Glomerular endothelial cell (primary cell): ENCODE measurements around the gene GRAPL. TPM values are rescaled to one million over a fixed set of nuclear protein-coding genes. Genes with fewer than 3 reads are reported as not detected.
"Not testable (repeated sequence)": the region's sequence is repeated elsewhere in the genome, so short reads cannot be mapped to it uniquely, and the experiment has no call there.

ENCODE experiments used
- DNase-seq: peaks from one replicate; pipeline ENCODE4 v3.0.0-alpha.2; 2011; ENCODE audit warnings: low read depth, low spot score; ENCODE audit errors: extremely low read depth
- total RNA-seq: library from RNA; depleted of rRNA; stranded (reverse); fragments of >200 nt; gene quantifications from 2 replicates; pipeline ENCODE4 v1.2.3, GENCODE V29; 2015

The GRAPL gene
- total RNA-seq, 1 donor from 2014 or later = 58.6 TPM

- not testable (repeated sequence) for DNase-seq
Observed at GRCh38 chr17:19136138-19136537, 8.7 kb downstream of the GRAPL start.

- not testable (repeated sequence) for DNase-seq
Observed at GRCh38 chr17:19136605-19137004, 9.2 kb downstream of the GRAPL start.

- DNase-seq = not testable (repeated sequence)
Observed at GRCh38 chr17:19137959-19138358, 10.6 kb downstream of the GRAPL start.

- not testable (repeated sequence) for DNase-seq
Observed at GRCh38 chr17:19141366-19142155, 14.2 kb downstream of the GRAPL start.

GRCh38 chr17:19142419-19142818 lies 15.0 kb downstream of the GRAPL start:
- not testable (repeated sequence) for DNase-seq

- not testable (repeated sequence) for DNase-seq
Observed at GRCh38 chr17:19143097-19143777, 15.8 kb downstream of the GRAPL start.

- not testable (repeated sequence) for DNase-seq
Observed at GRCh38 chr17:19144373-19144772, 17.0 kb downstream of the GRAPL start.

- DNase-seq = not testable (repeated sequence)
Observed at GRCh38 chr17:19145471-19145870, 18.1 kb downstream of the GRAPL start.

GRCh38 chr17:19150678-19151615 lies 23.6 kb downstream of the GRAPL start:
- DNase-seq = not testable (repeated sequence)

- DNase-seq = not testable (repeated sequence)
Observed at GRCh38 chr17:19157628-19158027, 30.2 kb downstream of the GRAPL start.

- DNase-seq = not testable (repeated sequence)
Observed at GRCh38 chr17:19158478-19158877, 31.1 kb downstream of the GRAPL start.

- not testable (repeated sequence) for DNase-seq
Observed at GRCh38 chr17:19158938-19159337, 31.5 kb downstream of the GRAPL start.

- DNase-seq = not testable (repeated sequence)
Observed at GRCh38 chr17:19161308-19162107, 34.1 kb downstream of the GRAPL start.

- not testable (repeated sequence) for DNase-seq
Observed at GRCh38 chr17:19162384-19163216, 35.2 kb downstream of the GRAPL start.

- not testable (repeated sequence) for DNase-seq
Observed at GRCh38 chr17:19174422-19174821, 47.0 kb downstream of the GRAPL start.

GRCh38 chr17:19175410-19175809 lies 48.0 kb downstream of the GRAPL start:
- not testable (repeated sequence) for DNase-seq

- not testable (repeated sequence) for DNase-seq
Observed at GRCh38 chr17:19181040-19181875, 53.9 kb downstream of the GRAPL start.
